ENCODE data around the gene ATXN1. TPM values are rescaled to one million over a fixed set of nuclear protein-coding genes. Genes with fewer than 3 reads are reported as not detected.

The ATXN1 gene
- polyA plus RNA-seq, 2 of the 4 experiments (the other 2 are of a cell fraction), result 2.9 to 8.3 TPM

DNA sequence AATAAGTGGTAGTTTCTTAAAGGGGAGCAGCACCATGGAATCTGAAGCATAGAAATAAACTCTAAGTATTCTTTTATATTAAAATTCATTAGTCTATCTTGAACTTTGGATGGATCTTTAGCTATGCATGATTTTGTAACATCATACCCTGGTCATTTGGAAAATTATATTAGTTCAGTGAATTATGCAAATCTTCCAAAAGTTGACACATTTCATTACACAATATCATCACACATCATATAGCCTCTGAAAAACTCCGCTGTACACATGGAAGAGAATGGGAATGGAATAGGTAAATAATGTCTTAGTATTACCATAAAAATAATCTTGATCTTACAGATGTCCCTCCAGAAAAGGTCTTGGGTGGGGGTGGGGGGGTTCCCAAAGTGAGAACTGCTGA is 96.1 kb downstream of the ATXN1 start:
- POLR2A ChIA-PET, result no interaction called here
- 86% methylated on average over 1 of the region's 1 CpG for WGBS (ENCODE audit: missing lambda C conversion rate)
- FAIRE-seq (no peak), DNase-seq (ENCODE audit: low read depth in 1 of 2, low spot score in 1 of 2) (no peak), ATAC-seq (no peak)
- Histone ChIP-seq H3K27ac (no peak overlapping the region), H3K4me3 (no peak overlapping the region), H3K9me3 (peaks cover 4% of the 10 kb centered on the region; the same call in 1 of the 3 replicates), H3K4me1 (peaks cover 24% of the 10 kb centered on the region), H3K4me2 (no peak overlapping the region)
- CTCF ChIA-PET, result no interaction called here
- TF ChIP-seq, protein P1, sequence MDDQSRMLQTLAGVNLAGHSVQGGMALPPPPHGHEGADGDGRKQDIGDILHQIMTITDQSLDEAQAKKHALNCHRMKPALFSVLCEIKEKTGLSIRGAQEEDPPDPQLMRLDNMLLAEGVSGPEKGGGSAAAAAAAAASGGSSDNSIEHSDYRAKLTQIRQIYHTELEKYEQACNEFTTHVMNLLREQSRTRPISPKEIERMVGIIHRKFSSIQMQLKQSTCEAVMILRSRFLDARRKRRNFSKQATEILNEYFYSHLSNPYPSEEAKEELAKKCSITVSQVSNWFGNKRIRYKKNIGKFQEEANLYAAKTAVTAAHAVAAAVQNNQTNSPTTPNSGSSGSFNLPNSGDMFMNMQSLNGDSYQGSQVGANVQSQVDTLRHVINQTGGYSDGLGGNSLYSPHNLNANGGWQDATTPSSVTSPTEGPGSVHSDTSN (IDR thresholded peaks at IDR 0.05), result no peak
- no peak for TF ChIP-seq BHLHE40 (IDR thresholded peaks at IDR 0.05; ENCODE audit: low read depth, low read length)
- TF ChIP-seq RNF2 (IDR thresholded peaks at IDR 0.05; ENCODE audit: borderline replicate concordance, low read depth), result no peak
- no peak for TF ChIP-seq CTCF (IDR thresholded peaks at IDR 0.05)
- TF ChIP-seq ZC3H11A (IDR thresholded peaks at IDR 0.05), result no peak
- no peak for TF ChIP-seq POLR2A (IDR thresholded peaks at IDR 0.05; ENCODE audit: low read length)
- no peak for TF ChIP-seq ZFP36 (IDR thresholded peaks at IDR 0.05; ENCODE audit: borderline replicate concordance, partially characterized antibody)
- TF ChIP-seq POLR2AphosphoS2 (conservative IDR thresholded peaks at IDR 0.05; ENCODE audit: low read length), result no peak
- TF ChIP-seq SREBF2 (IDR thresholded peaks at IDR 0.05), result no peak

DNA sequence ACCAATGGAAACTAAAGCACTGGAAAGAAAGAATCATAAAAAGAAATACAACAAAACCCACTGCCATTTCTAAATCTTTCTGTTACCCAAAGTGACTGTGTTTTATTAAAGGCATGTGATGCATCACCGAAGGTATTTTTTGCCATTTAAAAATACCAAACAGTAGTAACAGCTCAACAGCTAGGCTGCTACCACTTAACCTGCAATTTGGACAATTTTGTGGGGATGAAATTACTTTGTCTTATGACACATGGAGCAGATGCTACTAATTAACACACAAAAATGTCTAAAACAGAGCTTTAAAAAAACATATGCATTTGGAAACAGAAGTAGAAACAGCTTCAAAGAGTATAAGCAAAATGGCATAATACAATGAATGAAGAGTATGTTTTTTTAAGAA is 97.4 kb downstream of the ATXN1 start:
- POLR2A ChIA-PET, result no interaction called here
- FAIRE-seq (no peak), DNase-seq (ENCODE audit: low read depth in 1 of 2, low spot score in 1 of 2) (no peak), ATAC-seq (no peak)
- H3K4me3 ChIP-seq, result no peak overlapping the region
- WGBS (ENCODE audit: missing lambda C conversion rate), result 100% methylated on average over 1 of the region's 1 CpG
- peaks cover 4% of the 10 kb centered on the region; the same call in 1 of the 3 replicates for H3K9me3 ChIP-seq
- H3K4me2 ChIP-seq, result no peak overlapping the region
- no peak overlapping the region for H3K27ac ChIP-seq
- CTCF ChIA-PET, result no interaction called here
- H3K4me1 ChIP-seq, result peaks cover 11% of the 10 kb centered on the region
- TF ChIP-seq CEBPB (IDR thresholded peaks at IDR 0.05) (no peak), EP300 (IDR thresholded peaks at IDR 0.05) (no peak), CTCF (IDR thresholded peaks at IDR 0.05) (no peak), TFCP2L1 (CRISPR knock-in tag; IDR thresholded peaks at IDR 0.05) (no peak), RCOR1 (IDR thresholded peaks at IDR 0.05; ENCODE audit: low read depth, low read length) (no peak), KDM5A (IDR thresholded peaks at IDR 0.05) (no peak), FOSL2 (IDR thresholded peaks at IDR 0.05) (no peak), FOSL2 (CRISPR knock-in tag; IDR thresholded peaks at IDR 0.05) (no peak), NFE2L2 (conservative IDR thresholded peaks at IDR 0.05; ENCODE audit: low read length) (no peak), ZC3H11A (IDR thresholded peaks at IDR 0.05) (no peak), ZNF302 (CRISPR knock-in tag; IDR thresholded peaks at IDR 0.05) (no peak), RNF2 (IDR thresholded peaks at IDR 0.05; ENCODE audit: borderline replicate concordance, low read depth) (no peak), ZSCAN20 (CRISPR knock-in tag; IDR thresholded peaks at IDR 0.05) (no peak), FOSB (CRISPR knock-in tag; IDR thresholded peaks at IDR 0.05) (no peak), MAFK (IDR thresholded peaks at IDR 0.05; ENCODE audit: partially characterized antibody) (no peak), NR3C1 (IDR thresholded peaks at IDR 0.05) (no peak), HOXB13 (CRISPR knock-in tag; IDR thresholded peaks at IDR 0.05; ENCODE audit: low read depth) (no peak)
- TF ChIP-seq, protein P2, sequence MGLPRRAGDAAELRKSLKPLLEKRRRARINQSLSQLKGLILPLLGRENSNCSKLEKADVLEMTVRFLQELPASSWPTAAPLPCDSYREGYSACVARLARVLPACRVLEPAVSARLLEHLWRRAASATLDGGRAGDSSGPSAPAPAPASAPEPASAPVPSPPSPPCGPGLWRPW (IDR thresholded peaks at IDR 0.05), result no peak
